Neuron (in vitro differentiated cells): ENCODE data around the gene OMP.
"Not testable (repeated sequence)": the region's sequence is repeated elsewhere in the genome, so short reads cannot be mapped to it uniquely, and the experiment has no call there.

Experiments used
- H2AFZ ChIP-seq: one replicate; pipeline ENCODE4 v1.6.1; 2013; ENCODE audit warnings: low read depth, mild to moderate bottlenecking, inconsistent platforms, low read length, moderate library complexity
- H3K27me3 ChIP-seq: one replicate; pipeline ENCODE4 v1.6.1; 2013; ENCODE audit warnings: low read length; ENCODE audit not compliant: insufficient read depth
- H3K36me3 ChIP-seq: one replicate; pipeline ENCODE4 v1.6.1; 2013; ENCODE audit warnings: low read length; ENCODE audit not compliant: insufficient read depth
- H3K4me1 ChIP-seq: one replicate; pipeline ENCODE4 v1.6.1; 2013; ENCODE audit warnings: low read length; ENCODE audit not compliant: insufficient read depth
- H3K4me3 ChIP-seq: 2 replicates; pipeline ENCODE4 v1.5.1; 2013; ENCODE audit warnings: mild to moderate bottlenecking, low read length, moderate library complexity
- H3K9me3 ChIP-seq: one replicate; pipeline ENCODE4 v1.6.1; 2013; ENCODE audit warnings: low read length

The OMP gene

GRCh38 chr11:77102246-77103210 lies at the start of gene OMP:
TSS of gene OMP (plus strand) at chr11:77102840. CDS start at chr11:77102840, 0 bp downstream.
- H3K4me3 ChIP-seq = no peak within 1 kb of the TSS
- H3K4me1 ChIP-seq = no peaks in the 10 kb centered on the region
- H2AFZ ChIP-seq = no peak within 1 kb of the TSS
- H3K36me3 ChIP-seq = peaks cover 29% of the 10 kb centered on the region
- H3K9me3 ChIP-seq = no peaks in the 10 kb centered on the region
- no peaks in the 10 kb centered on the region for H3K27me3 ChIP-seq

- H2AFZ ChIP-seq = no peak overlapping the region
- H3K4me1 ChIP-seq = peaks cover 29% of the 10 kb centered on the region
- no peaks in the 10 kb centered on the region for H3K27me3 ChIP-seq
- H3K4me3 ChIP-seq = no peak overlapping the region
- peaks cover 4% of the 10 kb centered on the region for H3K9me3 ChIP-seq
- H3K36me3 ChIP-seq = no peaks in the 10 kb centered on the region
Observed at GRCh38 chr11:77053217-77054015, 49.2 kb upstream of the OMP start.

GRCh38 chr11:77054084-77054483 lies 48.6 kb upstream of the OMP start:
- H3K4me1 ChIP-seq = peaks cover 29% of the 10 kb centered on the region
- peaks cover 4% of the 10 kb centered on the region for H3K9me3 ChIP-seq
- H3K4me3 ChIP-seq = no peak overlapping the region
- H3K27me3 ChIP-seq = no peaks in the 10 kb centered on the region
- no peak overlapping the region for H2AFZ ChIP-seq
- no peaks in the 10 kb centered on the region for H3K36me3 ChIP-seq

- no peak overlapping the region for H3K4me3 ChIP-seq
- H3K36me3 ChIP-seq = no peaks in the 10 kb centered on the region
- H3K9me3 ChIP-seq = peaks cover 4% of the 10 kb centered on the region
- H3K4me1 ChIP-seq = peaks cover 29% of the 10 kb centered on the region
- no peak overlapping the region for H2AFZ ChIP-seq
- no peaks in the 10 kb centered on the region for H3K27me3 ChIP-seq
Observed at GRCh38 chr11:77055101-77055561, 47.5 kb upstream of the OMP start.

GRCh38 chr11:77055913-77056312 lies 46.7 kb upstream of the OMP start:
- Histone ChIP-seq H3K9me3 (peaks cover 4% of the 10 kb centered on the region), H3K4me3 (no peak overlapping the region), H2AFZ (no peak overlapping the region), H3K36me3 (no peaks in the 10 kb centered on the region), H3K27me3 (no peaks in the 10 kb centered on the region), H3K4me1 (peaks cover 29% of the 10 kb centered on the region)

GRCh38 chr11:77056814-77057402 lies 45.7 kb upstream of the OMP start:
- H3K4me3 ChIP-seq = no peak overlapping the region
- peaks cover 4% of the 10 kb centered on the region for H3K9me3 ChIP-seq
- H2AFZ ChIP-seq = no peak overlapping the region
- H3K27me3 ChIP-seq = no peaks in the 10 kb centered on the region
- peaks cover 29% of the 10 kb centered on the region for H3K4me1 ChIP-seq
- no peaks in the 10 kb centered on the region for H3K36me3 ChIP-seq

GRCh38 chr11:77057938-77058474 lies 44.6 kb upstream of the OMP start:
- Histone ChIP-seq H3K36me3 (no peaks in the 10 kb centered on the region), H3K27me3 (no peaks in the 10 kb centered on the region), H3K4me1 (peaks cover 24% of the 10 kb centered on the region), H3K4me3 (no peak overlapping the region), H3K9me3 (peaks cover 4% of the 10 kb centered on the region), H2AFZ (no peak overlapping the region)

GRCh38 chr11:77058900-77059299 lies 43.7 kb upstream of the OMP start:
- H3K36me3 ChIP-seq = no peaks in the 10 kb centered on the region
- H3K4me1 ChIP-seq = peaks cover 15% of the 10 kb centered on the region
- no peak overlapping the region for H3K4me3 ChIP-seq
- H3K9me3 ChIP-seq = peaks cover 4% of the 10 kb centered on the region
- H2AFZ ChIP-seq = no peak overlapping the region
- no peaks in the 10 kb centered on the region for H3K27me3 ChIP-seq

- H3K4me3 ChIP-seq = no peak overlapping the region
- H3K4me1 ChIP-seq = peaks cover 6% of the 10 kb centered on the region
- H3K36me3 ChIP-seq = no peaks in the 10 kb centered on the region
- peaks cover 4% of the 10 kb centered on the region for H3K9me3 ChIP-seq
- no peak overlapping the region for H2AFZ ChIP-seq
- H3K27me3 ChIP-seq = no peaks in the 10 kb centered on the region
Observed at GRCh38 chr11:77059806-77060205, 42.8 kb upstream of the OMP start.

GRCh38 chr11:77060234-77060633 lies 42.4 kb upstream of the OMP start:
- no peaks in the 10 kb centered on the region for H3K27me3 ChIP-seq
- no peak overlapping the region for H3K4me3 ChIP-seq
- peaks cover 4% of the 10 kb centered on the region for H3K9me3 ChIP-seq
- H3K36me3 ChIP-seq = no peaks in the 10 kb centered on the region
- peaks cover 2% of the 10 kb centered on the region for H3K4me1 ChIP-seq
- no peak overlapping the region for H2AFZ ChIP-seq

GRCh38 chr11:77061258-77061657 lies 41.4 kb upstream of the OMP start:
- H3K9me3 ChIP-seq, H3K27me3 ChIP-seq, H3K36me3 ChIP-seq, H3K4me3 ChIP-seq, H2AFZ ChIP-seq: not testable (repeated sequence)
- H3K4me1 ChIP-seq = peaks cover 11% of the 10 kb centered on the region

- Histone ChIP-seq H3K4me3 (no peak overlapping the region), H3K27me3 (no peaks in the 10 kb centered on the region), H3K36me3 (no peaks in the 10 kb centered on the region), H3K4me1 (peaks cover 17% of the 10 kb centered on the region), H3K9me3 (no peaks in the 10 kb centered on the region), H2AFZ (no peak overlapping the region)
Observed at GRCh38 chr11:77062924-77063323, 39.7 kb upstream of the OMP start.
